ENCODE results near the gene VPS29. TPM values are rescaled to one million over a fixed set of nuclear protein-coding genes. Genes with fewer than 3 reads are reported as not detected.

Gene VPS29
- total RNA-seq, 1 donor from 2014 or later, result 59.9 TPM

DNA sequence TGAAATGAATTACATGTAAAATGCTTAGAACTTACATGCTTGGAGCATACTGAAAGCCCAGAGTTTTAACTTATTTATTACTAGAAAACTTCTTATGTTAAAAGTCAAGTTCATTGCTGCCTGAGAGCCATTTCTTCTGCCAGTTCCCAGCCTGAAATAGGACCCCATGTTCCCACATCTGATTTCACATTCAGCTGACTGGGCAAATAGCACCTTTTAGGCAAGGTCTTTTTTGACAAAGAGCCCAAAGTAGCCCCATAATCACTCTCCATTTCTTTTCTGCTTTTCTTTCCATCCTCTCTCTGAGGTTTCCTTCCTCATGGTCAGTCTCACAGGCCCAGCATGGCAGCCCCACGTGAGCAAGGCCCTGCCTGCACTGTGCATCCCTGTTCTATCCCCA lies 50.6 kb downstream of the VPS29 start:
- DNase-seq (ENCODE audit: low read depth), result no peak

DNA sequence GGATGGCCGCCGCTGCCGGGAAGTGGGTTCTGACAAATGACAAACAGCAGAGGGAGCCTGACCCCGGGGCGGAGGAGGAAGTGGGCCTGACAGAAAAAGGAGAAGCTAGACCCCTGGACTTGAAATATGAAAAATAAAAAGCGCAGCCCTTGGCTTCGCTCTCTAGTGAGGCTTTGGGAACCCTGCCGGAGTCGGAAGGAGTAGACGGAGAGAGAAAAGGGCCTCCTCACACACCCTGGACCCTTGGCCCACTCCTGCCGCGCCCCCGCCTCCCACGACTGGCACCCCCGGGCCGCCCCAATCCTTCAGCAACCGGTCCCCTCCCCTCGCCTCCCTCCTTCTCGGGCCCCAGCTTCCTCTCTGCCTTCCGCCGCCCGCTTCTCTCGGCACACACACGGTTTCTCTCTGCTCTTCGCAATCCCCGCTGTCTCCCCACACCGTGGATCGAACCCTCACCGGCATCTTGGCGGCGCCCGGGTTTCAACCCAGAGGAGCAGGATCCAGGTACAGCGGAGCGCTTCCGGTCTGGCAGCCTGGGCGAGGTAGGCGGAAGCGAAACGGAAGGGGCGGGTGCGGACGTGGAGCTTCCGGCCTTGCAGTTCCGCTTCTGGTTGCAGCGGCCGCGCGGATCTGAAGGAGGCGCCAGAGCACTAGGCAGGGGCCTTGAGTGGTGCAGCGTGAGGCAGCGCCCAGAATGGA lies 52.0 kb downstream of the VPS29 start, which contains the start of gene ARPC3:
TSS of gene ARPC3 (minus strand) at position 539 of the 699 bp plus-strand sequence. CDS start at position 462, 77 bp downstream.
- peak; percentile 95 for DNase-seq (ENCODE audit: low read depth)

DNA sequence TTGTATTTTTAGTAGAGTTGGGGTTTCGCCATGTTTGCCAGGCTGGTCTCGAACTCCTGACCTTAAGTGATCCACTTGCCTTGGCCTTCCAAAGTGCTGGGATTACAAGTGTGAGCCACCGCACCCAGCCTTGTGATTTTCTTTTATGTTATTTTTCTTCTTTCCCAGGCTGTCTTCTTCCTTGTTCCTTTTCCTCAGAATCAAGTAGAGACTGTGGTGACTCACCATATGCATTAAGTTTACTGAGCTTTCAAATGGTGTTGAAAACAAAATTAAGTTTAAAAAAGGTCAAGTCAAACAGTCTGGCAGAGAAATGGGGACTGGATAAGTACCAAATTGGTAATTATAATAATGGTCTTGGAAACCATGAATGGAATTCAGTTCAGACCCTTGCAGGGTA lies 57.5 kb downstream of the VPS29 start:
- no peak for DNase-seq (ENCODE audit: low read depth)

Other genes with a start within 250 kb of the VPS29 start
- gene ATP2A2, start 220.9 kb downstream of the VPS29 start, total RNA-seq, result 438 and 959 TPM in 2 replicates
- gene ANAPC7, start 98.4 kb downstream of the VPS29 start, total RNA-seq, result 72.2 and 81.3 TPM in 2 replicates
- 170 and 371 TPM in 2 replicates for gene ARPC3, start 51.8 kb downstream of the VPS29 start, total RNA-seq
- 22.2 and 24.9 TPM in 2 replicates for gene GPN3, start 33.9 kb downstream of the VPS29 start, total RNA-seq
- 32.7 and 40.7 TPM in 2 replicates for gene FAM216A, start 33.3 kb downstream of the VPS29 start, total RNA-seq
- gene RAD9B, start 220 bp upstream of the VPS29 start, total RNA-seq, result 1.1 and 3.6 TPM in 2 replicates
- gene PPTC7, start 81.2 kb upstream of the VPS29 start, total RNA-seq, result 10.3 and 15.9 TPM in 2 replicates
- 34.6 and 48.4 TPM in 2 replicates for gene TCTN1, start 112.0 kb upstream of the VPS29 start, total RNA-seq
- 3.2 and 3.9 TPM in 2 replicates for gene HVCN1, start 187.0 kb upstream of the VPS29 start, total RNA-seq
- 104 and 120 TPM in 2 replicates for gene PPP1CC, start 240.8 kb upstream of the VPS29 start, total RNA-seq

Measured in myocyte (in vitro differentiated cells).